GM12873 (cell line): ENCODE measurements around the gene KIZ.

ENCODE experiments used
- CTCF ChIP-seq: IDR thresholded peaks from 2 replicates; pipeline ENCODE4 v1.5.1; 2012; ENCODE audit warnings: low read depth, mild to moderate bottlenecking, moderate library complexity, low read length, control low read depth; ENCODE audit not compliant: insufficient read depth; ENCODE audit errors: missing control alignments

KIZ gene

DNA sequence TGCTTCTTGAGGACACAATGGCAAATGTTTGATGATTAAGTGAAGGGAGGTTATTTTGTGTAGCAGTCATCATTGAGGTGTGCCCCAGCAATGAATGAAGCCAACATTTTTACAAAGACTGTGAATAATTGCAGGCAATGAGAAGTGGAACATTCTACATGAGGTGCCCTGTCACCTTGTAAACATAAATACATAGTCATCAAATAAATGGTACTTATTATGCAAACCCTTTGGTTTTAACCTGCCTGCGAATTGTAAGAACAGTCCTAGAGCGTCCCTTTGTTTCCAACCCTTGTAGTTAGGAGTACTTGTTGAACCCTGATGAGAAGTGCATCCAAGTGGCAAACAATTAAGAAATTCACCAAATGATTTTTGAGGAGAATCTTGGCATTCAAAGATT, 7.1 kb upstream of the KIZ start:
- no peak for TF ChIP-seq CTCF

DNA sequence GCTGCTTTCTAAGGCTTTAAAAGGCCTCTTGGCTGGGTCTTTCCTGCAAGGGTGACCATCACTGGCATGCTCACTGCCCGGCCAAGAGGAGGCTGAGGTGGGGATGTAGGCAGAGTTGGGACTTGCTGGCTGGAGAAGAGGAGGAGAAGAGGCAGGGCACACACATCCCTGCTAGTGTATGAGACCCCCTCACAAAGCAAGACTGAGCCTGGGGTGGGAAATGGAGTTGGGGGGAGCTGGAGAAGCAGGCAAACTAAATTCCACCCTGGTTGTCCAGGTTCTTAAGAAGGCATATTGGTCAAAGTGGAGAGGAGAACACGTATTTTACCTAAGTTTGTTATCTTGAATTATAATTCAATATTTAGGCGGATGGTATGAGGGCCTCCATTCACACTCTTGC, 1.7 kb upstream of the KIZ start:
- no peak for TF ChIP-seq CTCF

DNA sequence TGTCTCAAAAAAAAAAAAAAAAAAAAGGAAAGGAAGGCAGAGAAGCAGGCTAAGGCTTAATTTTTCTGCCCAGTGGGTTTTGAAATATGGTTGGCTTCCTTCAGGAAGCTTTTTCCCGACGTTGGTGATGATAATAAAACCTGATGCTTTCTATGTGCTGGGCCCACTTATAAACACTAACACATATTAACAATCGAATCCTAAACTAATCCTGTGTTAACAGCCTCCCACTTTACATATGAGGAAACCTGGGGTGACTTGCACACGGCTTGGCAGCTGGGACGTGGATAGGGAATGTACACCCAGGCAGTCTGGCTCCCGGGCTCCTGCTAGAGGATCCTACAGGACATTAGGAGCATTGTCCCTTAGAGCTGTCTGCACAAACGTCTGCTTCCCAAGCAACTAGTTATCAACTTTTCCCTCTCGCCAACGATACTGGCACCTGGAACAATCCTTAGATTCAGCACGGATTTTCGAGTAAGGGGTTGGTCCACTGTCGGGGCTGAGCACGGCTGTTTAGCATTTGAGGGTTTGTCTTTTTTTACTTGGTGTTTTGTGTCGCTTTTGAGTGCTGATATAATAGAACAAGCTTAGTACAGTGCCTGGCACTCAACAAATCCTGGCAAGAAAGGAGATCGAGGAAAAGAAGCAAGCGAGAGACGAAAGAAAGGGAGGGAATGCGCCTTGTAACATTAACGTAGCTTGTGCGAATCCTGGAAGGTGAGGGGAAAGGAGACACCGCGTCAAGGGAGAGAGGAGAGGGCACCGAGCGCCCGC, 622 bp upstream of the KIZ start:
- TF ChIP-seq CTCF, result no peak

DNA sequence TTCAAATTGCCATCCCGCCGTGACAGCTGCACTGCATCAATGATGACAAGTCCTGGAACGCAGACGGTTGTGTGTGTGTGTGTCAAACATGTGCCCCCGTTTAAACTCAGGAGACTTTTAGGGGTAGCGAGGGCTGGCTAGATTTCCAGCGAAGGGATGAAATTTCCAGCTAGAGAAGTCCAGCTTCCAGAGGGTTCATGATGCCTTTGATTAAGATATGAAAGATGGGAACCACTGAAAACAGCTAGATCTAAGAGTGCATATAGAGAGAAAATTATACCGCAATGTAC, 644 bp downstream of the KIZ start:
- TF ChIP-seq CTCF, result no peak

DNA sequence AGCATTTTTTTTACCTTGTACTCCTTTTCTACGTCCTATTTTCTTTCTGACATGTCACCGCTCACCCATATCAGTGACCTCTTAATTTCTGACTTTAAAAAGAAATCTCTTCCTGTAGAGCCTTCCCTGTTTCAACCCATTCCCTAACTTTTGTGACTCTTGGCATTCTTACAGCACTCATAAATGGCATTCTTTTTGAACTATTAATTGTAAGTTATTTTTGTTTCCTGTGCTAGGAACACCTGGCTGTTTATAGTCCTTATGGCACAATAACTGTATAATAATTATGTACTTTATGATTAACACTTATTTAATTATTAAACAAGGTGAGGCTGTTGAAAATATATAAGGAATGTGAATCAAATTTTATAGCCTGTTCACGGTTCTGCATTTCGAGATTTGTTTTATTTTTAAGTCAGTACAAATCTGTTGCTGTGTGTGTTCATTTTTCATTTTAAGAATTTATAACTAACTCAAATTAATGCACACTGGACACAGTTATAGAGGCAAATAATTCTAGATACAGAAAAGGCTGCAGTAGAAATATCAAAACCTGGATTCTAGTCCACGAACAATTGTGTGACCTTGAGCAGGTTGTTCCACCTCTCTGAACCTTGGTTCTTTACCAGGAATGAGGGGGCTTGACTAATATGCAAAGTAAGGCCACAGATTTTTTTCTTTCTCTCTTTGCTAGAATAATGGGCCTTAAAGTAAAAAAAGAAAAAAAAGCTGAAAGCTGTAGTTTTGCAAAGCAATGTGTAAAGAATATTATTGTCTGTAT, 1.5 kb downstream of the KIZ start:
- no peak for TF ChIP-seq CTCF

GRCh38 chr20:21129861-21130260, 4.0 kb downstream of the KIZ start:
- TF ChIP-seq CTCF, result no peak

- no peak for TF ChIP-seq CTCF
Measured at GRCh38 chr20:21133404-21133803, 7.5 kb downstream of the KIZ start.
